GM18511 (cell line): ENCODE measurements around the gene EEF1AKMT3.

ENCODE experiments used
- ATAC-seq: cut with Tn5 transposase; IDR thresholded peaks from one replicate; pipeline ENCODE4 v1.9.1; 2021; ENCODE audit warnings: mild to moderate bottlenecking, moderate library complexity; ENCODE audit not compliant: unreplicated experiment

Gene EEF1AKMT3

GRCh38 chr12:57782243-57782607, 9.8 kb downstream of the EEF1AKMT3 start:
- peak; percentile 23 for ATAC-seq

DNA sequence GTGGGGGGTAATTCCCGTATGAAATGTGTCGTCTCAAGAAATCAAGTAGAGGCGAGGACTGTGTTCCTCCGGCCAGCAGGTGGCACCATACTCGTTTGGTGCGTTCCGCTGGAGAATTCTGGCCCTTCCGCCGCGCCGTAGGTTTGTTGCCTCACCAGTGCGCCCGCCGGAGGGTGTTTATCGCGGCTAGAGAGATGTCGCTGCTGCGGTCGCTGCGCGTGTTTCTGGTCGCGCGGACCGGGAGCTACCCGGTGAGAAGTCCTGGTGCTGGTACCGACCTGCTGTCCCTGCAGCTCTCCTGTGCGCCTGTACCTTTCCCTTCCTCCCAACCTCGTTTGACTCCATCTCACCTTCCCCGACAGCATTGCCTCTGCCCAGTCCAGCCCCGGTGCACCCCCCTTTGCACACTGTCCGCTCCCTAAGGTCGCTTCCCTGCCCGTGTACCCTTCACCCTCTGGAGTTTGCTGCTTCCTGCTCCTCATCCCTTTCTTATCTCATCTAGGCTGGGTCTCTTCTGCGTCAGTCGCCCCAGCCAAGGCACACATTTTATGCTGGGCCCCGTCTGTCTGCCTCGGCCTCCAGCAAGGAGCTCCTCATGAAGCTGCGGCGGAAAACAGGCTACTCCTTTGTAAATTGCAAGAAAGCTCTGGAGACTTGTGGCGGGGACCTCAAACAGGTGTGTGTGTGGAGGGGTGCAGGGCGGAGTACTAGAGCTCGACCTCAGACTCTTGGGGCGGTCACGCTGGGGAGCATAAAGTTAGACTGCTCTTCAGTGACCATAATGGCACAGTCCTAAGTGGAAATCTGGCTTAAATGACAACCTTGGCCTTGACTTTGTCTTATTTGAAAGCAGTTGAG, 10.4 kb downstream of the EEF1AKMT3 start, which contains the start of gene TSFM:
Gene TSFM (plus strand): TSS at position 180 of the 858 bp plus-strand sequence. CDS start 15 bp downstream, at position 195.
- ATAC-seq, result peak; percentile 92

DNA sequence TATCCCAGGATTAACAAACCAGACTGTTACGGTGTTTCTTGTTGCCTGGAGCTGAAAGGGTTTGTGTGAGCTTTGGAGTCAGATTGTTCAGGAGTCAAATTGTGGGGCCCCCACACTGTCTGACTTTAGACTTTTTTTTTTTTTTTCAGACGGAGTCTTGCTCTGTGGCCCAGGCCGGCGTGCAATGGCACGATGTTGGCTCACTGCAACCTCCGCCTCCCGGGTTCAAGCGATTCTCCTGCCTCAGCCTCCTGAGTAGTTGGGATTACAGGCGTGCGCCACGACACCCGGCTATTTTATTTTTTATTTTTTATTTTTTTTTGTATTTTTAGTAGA, 11.0 kb downstream of the EEF1AKMT3 start:
- no peak for ATAC-seq

GRCh38 chr12:57783861-57784260, 11.4 kb downstream of the EEF1AKMT3 start:
- no peak for ATAC-seq

DNA sequence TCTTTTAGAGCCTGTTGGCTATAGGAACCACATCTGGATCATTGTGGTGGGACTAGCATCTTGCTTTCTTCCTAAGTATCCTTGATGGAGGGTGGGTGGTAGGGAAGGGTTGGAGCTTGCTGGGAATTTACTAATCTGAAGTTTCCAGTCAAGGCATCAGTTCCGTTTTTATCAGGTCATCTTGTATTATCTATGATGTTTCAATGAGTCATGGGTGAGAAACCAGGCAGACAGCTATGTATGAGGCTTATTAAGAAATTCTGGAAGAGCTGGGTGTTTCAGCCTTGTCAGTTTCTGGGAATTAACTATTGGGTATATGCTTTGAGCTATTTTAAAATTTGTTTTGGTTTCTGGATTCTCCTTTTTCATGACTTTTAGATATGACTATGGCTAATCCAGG, 21.5 kb downstream of the EEF1AKMT3 start:
- no peak for ATAC-seq

GRCh38 chr12:57795354-57795753, 22.9 kb downstream of the EEF1AKMT3 start:
- no peak for ATAC-seq

- ATAC-seq, result no peak
These were observed 24.6 kb downstream of the EEF1AKMT3 start for GRCh38 chr12:57796996-57797395.

DNA sequence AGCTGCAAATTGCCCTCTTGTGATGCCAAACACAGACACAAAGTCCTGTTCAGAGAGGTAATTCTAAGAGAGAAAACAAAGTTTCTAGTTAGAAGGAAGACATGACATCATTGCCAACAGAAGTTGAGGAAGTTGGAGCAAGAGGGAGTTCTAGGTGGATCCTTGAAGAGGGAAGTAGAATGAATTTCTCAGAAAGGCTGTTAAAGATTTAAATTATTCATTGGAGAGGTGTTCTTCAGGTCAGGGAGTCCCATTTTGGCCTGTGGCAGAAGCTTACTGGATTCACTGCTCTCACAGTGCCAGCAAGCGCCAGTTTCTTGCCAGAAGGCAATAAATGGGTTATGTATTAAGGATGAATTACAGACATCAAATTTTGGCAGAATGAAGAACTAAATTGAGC, 25.5 kb downstream of the EEF1AKMT3 start:
- ATAC-seq, result no peak

- ATAC-seq, result no peak
These were observed 28.6 kb downstream of the EEF1AKMT3 start for GRCh38 chr12:57800965-57801364.

GRCh38 chr12:57802607-57803006, 30.2 kb downstream of the EEF1AKMT3 start:
- ATAC-seq, result no peak

DNA sequence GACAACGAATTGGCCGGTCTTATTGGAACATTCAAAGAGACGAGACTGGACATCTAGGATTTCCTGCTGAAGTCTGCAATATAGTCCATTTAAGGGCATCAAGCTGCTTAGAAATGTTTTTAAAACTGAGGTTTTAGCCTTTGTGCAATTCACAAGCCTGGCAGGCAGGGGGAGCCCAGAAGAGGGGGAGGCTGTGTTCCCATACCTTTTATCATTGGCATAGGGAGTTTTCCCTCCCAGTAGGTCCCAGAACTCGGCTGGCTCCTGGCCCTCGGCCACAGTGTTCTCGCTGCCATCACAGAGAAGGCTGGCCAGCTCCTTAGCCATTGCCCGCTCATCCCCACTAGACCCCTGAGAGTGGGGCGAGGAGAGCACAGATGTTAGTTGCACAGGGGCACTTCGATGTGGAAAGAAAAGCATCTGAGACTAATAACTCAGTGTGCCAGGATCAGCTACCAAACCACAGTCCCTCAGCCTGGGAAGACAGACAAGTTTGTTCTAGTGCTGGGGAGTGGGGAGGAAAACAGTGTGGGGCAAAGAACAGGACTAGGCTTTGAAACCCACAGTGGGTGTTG, 31.0 kb downstream of the EEF1AKMT3 start:
- no peak for ATAC-seq

DNA sequence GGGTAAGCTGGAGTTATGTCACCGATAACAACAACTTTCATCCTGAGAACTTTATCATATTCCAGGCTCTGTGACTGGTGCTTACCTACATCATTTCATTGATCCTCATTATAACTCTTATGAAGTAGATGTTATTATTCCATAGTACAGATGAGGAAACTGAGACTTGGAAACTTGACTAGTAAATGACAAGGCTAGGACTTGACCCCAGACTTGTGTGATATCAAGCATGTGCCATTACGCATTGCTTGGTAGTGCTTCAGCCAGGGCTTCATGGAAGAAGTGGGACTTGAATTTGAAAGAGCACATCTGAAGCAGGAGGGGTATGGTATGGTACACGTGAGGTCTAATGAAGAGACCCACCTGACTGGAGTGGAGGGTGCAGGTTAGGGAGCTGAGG, 34.3 kb downstream of the EEF1AKMT3 start:
- no peak for ATAC-seq

GRCh38 chr12:57807285-57807684, 34.9 kb downstream of the EEF1AKMT3 start:
- no peak for ATAC-seq

GRCh38 chr12:57808351-57808750, 35.9 kb downstream of the EEF1AKMT3 start:
- ATAC-seq, result no peak

DNA sequence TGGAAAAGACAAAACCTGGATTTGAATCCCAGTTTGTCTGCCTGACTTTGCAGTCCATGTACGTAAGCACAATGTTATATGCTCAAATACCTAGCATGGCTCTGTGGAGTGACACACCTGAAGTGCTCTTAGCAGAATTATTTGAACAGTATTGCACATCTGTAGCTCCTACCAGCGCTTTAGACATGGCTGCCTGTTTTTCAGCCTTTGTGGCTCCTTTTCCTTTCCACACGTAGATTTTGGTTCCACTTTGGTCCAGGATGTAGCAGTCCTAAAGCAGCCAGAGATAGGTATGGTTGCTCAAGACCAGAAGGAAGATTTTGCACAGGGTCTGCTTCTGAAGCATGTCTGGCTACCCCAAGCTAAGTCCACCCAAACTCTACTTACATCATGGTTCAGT, 37.0 kb downstream of the EEF1AKMT3 start:
- ATAC-seq, result no peak

GRCh38 chr12:57810450-57810849, 38.0 kb downstream of the EEF1AKMT3 start:
- no peak for ATAC-seq

- no peak for ATAC-seq
These were observed 38.8 kb downstream of the EEF1AKMT3 start for GRCh38 chr12:57811028-57811755.

DNA sequence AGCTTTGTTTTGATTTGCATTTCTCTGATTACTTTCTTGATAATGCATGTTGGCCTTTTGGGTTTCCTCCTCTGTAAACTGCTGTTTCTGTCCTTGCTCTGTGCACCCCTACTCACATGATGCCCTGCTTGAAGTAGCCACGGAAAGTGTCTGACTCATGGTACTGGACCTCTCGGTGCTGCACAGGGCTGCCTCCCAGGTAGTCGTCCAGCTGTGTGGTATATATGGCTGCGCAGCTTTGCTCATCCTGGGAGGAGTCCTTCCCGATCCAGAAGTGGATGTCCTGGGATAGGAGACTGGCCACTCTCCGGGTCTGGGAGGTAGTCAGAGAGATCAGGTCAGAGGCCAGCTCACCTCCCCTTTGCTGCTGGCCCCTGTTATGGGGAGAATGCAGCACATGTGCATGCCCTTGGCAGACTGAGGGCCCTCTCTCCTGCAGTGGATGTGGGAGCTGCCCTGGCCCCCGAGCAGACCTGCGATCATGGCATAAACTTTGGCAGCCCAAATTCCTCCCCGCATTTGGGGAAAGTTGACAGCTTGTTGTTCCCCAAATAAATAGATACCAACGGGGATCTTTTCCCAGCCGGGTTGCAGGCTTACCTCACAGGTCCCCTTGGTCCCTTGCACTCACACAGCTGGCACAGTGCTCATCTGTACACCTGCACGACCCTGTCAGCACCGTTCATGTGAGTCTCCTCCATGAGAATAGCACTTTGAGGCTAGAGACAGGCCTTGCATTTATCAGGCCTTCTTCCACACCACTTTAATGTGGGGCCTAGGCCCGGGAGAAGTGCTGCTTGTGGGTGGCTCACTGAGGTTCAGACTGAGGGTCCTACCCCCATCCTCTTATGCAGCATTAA, 40.9 kb downstream of the EEF1AKMT3 start:
- no peak for ATAC-seq

GRCh38 chr12:57813971-57814772, 41.8 kb downstream of the EEF1AKMT3 start:
- ATAC-seq, result no peak
